K562 (cell line): ENCODE measurements around the gene ALAS2. TPM values are rescaled to one million over a fixed set of nuclear protein-coding genes. Genes with fewer than 3 reads are reported as not detected.
A peak's percentile ranks its signal among the peaks of the same experiment; 100 is the strongest.

ENCODE experiments used
- CHD1 ChIP-seq: fragments of 200-600 bp; sonication (generic); IDR thresholded peaks from one replicate; pipeline ENCODE4 v1.6.1; 2012; ENCODE audit warnings: mild to moderate bottlenecking, moderate library complexity, low read length, inconsistent platforms
- CREB5 ChIP-seq: fragments of 250-450 bp; sonication (Bioruptor Pico); IDR thresholded peaks from 2 replicates; pipeline ENCODE4 v1.5.0; 2020; ENCODE audit warnings: mild to moderate bottlenecking
- ELK1 ChIP-seq: sonication (generic); formaldehyde crosslinking; IDR thresholded peaks from 2 replicates; pipeline ENCODE4 v1.8.1; 2022; ENCODE audit warnings: missing genetic modification reagents
- HINFP ChIP-seq: fragments of 450-650 bp; conservative IDR thresholded peaks from 2 replicates; pipeline ENCODE4 v1.6.1; 2016; ENCODE audit warnings: missing genetic modification characterization, low read depth, mild to moderate bottlenecking, control low read depth, missing compliant biosample characterization
- HMG20A ChIP-seq: fragments of 450-650 bp; formaldehyde crosslinking; conservative IDR thresholded peaks from 2 replicates; pipeline ENCODE4 v1.4.0; 2020; ENCODE audit warnings: mild to moderate bottlenecking, mixed read lengths
- IRF9 ChIP-seq: fragments of 450-650 bp; IDR thresholded peaks from 2 replicates; pipeline ENCODE4 v1.6.1; 2016; ENCODE audit warnings: missing biosample characterization, missing genetic modification characterization
- MIER1 ChIP-seq: fragments of 450-650 bp; IDR thresholded peaks from 2 replicates; pipeline ENCODE4 v1.6.1; 2016; ENCODE audit warnings: antibody characterized with exemption, mild to moderate bottlenecking, low read depth
- NEUROD1 ChIP-seq: fragments of 150-350 bp; IDR thresholded peaks from 2 replicates; pipeline ENCODE4 v1.6.1; 2014; ENCODE audit warnings: borderline replicate concordance, low read length, low read depth; ENCODE audit not compliant: partially characterized antibody
- NONO ChIP-seq, 2 experiments: fragments of 200-400 bp in 1 of 2; fragments of 450-650 bp in 1 of 2; formaldehyde crosslinking in 1 of 2; IDR thresholded peaks; 2 replicates each; pipeline ENCODE4 v1.6.1; 2017; ENCODE audit warnings: low read depth in 2 of 2, mild to moderate bottlenecking in 2 of 2, moderate library complexity in 2 of 2, low read length in 1 of 2
- PHB ChIP-seq: fragments of 250-450 bp; sonication (Bioruptor Pico); IDR thresholded peaks from 2 replicates; pipeline ENCODE4 v1.5.0; 2021
- PHF8 ChIP-seq: fragments of 200-600 bp; sonication (generic); IDR thresholded peaks from 2 replicates; pipeline ENCODE4 v1.6.1; 2012; ENCODE audit warnings: mixed run types, mild to moderate bottlenecking, inconsistent platforms, low read length, moderate library complexity, borderline replicate concordance
- RBBP5 ChIP-seq: fragments of 200-600 bp; sonication (generic); IDR thresholded peaks from 2 replicates; pipeline ENCODE4 v1.6.1; 2012; ENCODE audit warnings: borderline replicate concordance, mild to moderate bottlenecking, low read length, control low read depth, inconsistent platforms; ENCODE audit not compliant: insufficient read depth, poor library complexity, severe bottlenecking
- SAFB2 ChIP-seq: fragments of 200-400 bp; formaldehyde crosslinking; IDR thresholded peaks from 2 replicates; pipeline ENCODE4 v1.6.1; 2018; ENCODE audit warnings: borderline replicate concordance, low read length, low read depth, moderate library complexity; ENCODE audit not compliant: severe bottlenecking
- SFPQ ChIP-seq: fragments of 200-400 bp; formaldehyde crosslinking; IDR thresholded peaks from 2 replicates; pipeline ENCODE4 v1.6.1; 2017; ENCODE audit warnings: mild to moderate bottlenecking, low read depth, low read length, moderate library complexity
- SMARCB1 ChIP-seq: IDR thresholded peaks from 2 replicates; pipeline ENCODE4 v1.6.1; 2011; ENCODE audit warnings: improper control_type of control experiment, low read depth; ENCODE audit not compliant: insufficient read length
- SP1 ChIP-seq: sonication (generic); formaldehyde crosslinking; IDR thresholded peaks from 2 replicates; pipeline ENCODE4 v1.8.1; 2022; ENCODE audit warnings: mild to moderate bottlenecking, missing genetic modification reagents
- STAT5A ChIP-seq: IDR thresholded peaks from 2 replicates; pipeline ENCODE4 v1.6.1; 2012; ENCODE audit warnings: low read length, inconsistent platforms, borderline replicate concordance
- TCFL5 ChIP-seq: fragments of 250-450 bp; sonication (Bioruptor Pico); conservative IDR thresholded peaks from 2 replicates; pipeline ENCODE4 v1.6.1; 2021; ENCODE audit warnings: mild to moderate bottlenecking, moderate library complexity, matching md5 sums
- TRIM24 ChIP-seq, 2 experiments: fragments of 450-650 bp; IDR thresholded peaks; 2 replicates each; pipeline ENCODE4 v1.6.1; 2016
- U2AF2 ChIP-seq: fragments of 200-400 bp; formaldehyde crosslinking; optimal IDR thresholded peaks from 2 replicates; pipeline ENCODE3; 2017; ENCODE audit warnings: low read depth, mild to moderate bottlenecking, low read length
- ZNF165 ChIP-seq: fragments of 250-450 bp; sonication (Bioruptor Pico); IDR thresholded peaks from 2 replicates; pipeline ENCODE4 v1.4.0; 2020; ENCODE audit warnings: borderline replicate concordance
- ZNF224 ChIP-seq: sonication (generic); formaldehyde crosslinking; IDR thresholded peaks from 2 replicates; pipeline ENCODE4 v1.8.0; 2022; ENCODE audit warnings: mild to moderate bottlenecking, missing genetic modification reagents
- polyA plus RNA-seq, 8 experiments: library from polyadenylated mRNA; depleted of rRNA in 4 of 8; stranded (reverse) in 5 of 8; unstranded in 3 of 8; fragments of >200 nt; fragmentation: Nextera tagmentation in 2 of 8; fragmentation: Illumina TruSeq in 1 of 8; extraction: Ambion mirVana in 2 of 8; extraction: Trizol in 1 of 8; gene quantifications; 2 replicates each; pipeline versions ENCODE4 v1.2.1 to v1.2.3, GENCODE V29; 2011 to 2014; ENCODE audit warnings: inconsistent platforms in 1 of 8, missing spikeins in 1 of 8
- total RNA-seq, 7 experiments: library from RNA; depleted of rRNA in 6 of 7; stranded (reverse); fragments of >200 nt in 6 of 7; fragmentation: Illumina TruSeq in 2 of 7; extraction: Trizol in 2 of 7; gene quantifications; 2 replicates each; pipeline versions ENCODE4 v1.2.1 to v1.2.3, GENCODE V29; 2011 to 2021; ENCODE audit warnings: low replicate concordance in 1 of 7

The ALAS2 gene
- total and polyA plus RNA-seq, 9 of the 15 experiments (the other 6 are each of a cell fraction or from before 2014, with no cell fraction given): 14.6 to 101 (median 33.4) TPM

DNA sequence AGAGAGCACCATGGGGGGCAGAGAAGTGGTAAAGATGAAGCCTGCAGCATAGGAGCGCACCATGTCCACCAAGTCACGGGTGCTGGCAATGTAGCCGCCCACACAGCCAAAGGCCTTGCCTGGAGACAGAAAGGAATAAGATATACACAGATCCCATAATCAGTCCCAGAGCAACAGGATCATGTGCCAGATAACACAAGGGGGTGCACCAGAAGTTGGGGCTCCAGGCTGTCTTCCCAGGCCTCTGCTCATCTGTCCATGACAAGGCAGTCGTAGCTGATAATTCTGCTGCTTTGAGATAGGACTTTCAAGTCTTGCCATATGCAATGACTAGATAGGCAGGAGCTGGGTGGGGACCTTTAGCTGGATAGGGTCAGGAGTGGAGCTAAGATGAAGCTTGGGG is 15.9 kb downstream of the ALAS2 start (continued):
- TF ChIP-seq ELK1 (CRISPR knock-in tag): no peak
- peak; percentile 94 for TF ChIP-seq STAT5A
- TF ChIP-seq RBBP5: no peak
- no peak for TF ChIP-seq SMARCB1
- TF ChIP-seq TCFL5 (CRISPR knock-in tag): no peak
- no peak for TF ChIP-seq PHF8
- TF ChIP-seq IRF9 (tag): no peak
- no peak for TF ChIP-seq U2AF2
- no peak for TF ChIP-seq CREB5 (CRISPR knock-in tag)
- TF ChIP-seq NONO (IDR thresholded peaks at IDR 0.05; ENCODE audit: low read depth in 2 of 2, low read length in 1 of 2): no peak
- TF ChIP-seq ZNF224: no peak
- TF ChIP-seq SFPQ: no peak
- no peak for TF ChIP-seq PHB (CRISPR knock-in tag)
- peak; percentile 47 for TF ChIP-seq NEUROD1
- TF ChIP-seq MIER1: no peak
- TF ChIP-seq ZNF165: no peak
- no peak for TF ChIP-seq HINFP (tag)
- TF ChIP-seq TRIM24 (IDR thresholded peaks at IDR 0.05): peak; percentile 98
- no peak for TF ChIP-seq SAFB2
- TF ChIP-seq HMG20A: no peak
- no peak for TF ChIP-seq CHD1
- TF ChIP-seq SP1 (CRISPR knock-in tag): peak; percentile 33; the same call in 1 of the 2 replicates
